ENCODE results near the gene POLR1G.
"Not testable (repeated sequence)": the region's sequence is repeated elsewhere in the genome, so short reads cannot be mapped to it uniquely, and the experiment has no call there.

POLR1G gene

DNA sequence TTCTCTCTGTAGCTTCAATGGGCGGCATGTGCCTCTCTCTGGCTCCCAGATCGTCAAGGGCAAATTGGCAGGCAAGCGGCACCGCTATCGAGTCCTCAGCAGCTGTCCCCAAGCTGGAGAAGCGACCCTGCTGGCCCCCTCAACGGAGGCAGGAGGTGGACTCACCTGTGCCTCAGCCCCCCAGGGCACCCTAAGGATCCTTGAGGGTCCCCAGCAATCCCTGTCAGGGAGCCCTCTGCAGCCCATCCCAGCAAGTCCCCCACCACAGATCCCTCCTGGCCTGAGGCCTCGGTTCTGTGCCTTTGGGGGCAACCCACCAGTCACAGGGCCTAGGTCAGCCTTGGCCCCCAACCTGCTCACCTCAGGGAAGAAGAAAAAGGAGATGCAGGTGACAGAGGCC is 1.7 kb downstream of the POLR1G start:
- Histone ChIP-seq H3K4me1 (ENCODE audit: control insufficient read depth, insufficient read depth, low read length) (peaks cover 14% of the 10 kb centered on the region), H3K4me3 (ENCODE audit: insufficient read depth, low read depth, low read length) (no peak overlapping the region), H3K27ac (ENCODE audit: insufficient read depth, low read depth, low read length, poor library complexity, severe bottlenecking) (no peak overlapping the region), H3K9me3 (ENCODE audit: control insufficient read depth, low read length) (no peaks in the 10 kb centered on the region), H3K27me3 (ENCODE audit: control insufficient read depth, insufficient read depth, low read length, poor library complexity, severe bottlenecking) (peaks cover 23% of the 10 kb centered on the region), H3K36me3 (ENCODE audit: control insufficient read depth, insufficient read depth, low read length) (peaks cover 11% of the 10 kb centered on the region)
- 93 to 94% methylated on average over 8 of the region's 8 CpGs for WGBS, 2 experiments

- no peak overlapping the region for H3K27ac ChIP-seq (ENCODE audit: insufficient read depth, low read depth, low read length, poor library complexity, severe bottlenecking)
- peaks cover 5% of the 10 kb centered on the region for H3K4me1 ChIP-seq (ENCODE audit: control insufficient read depth, insufficient read depth, low read length)
- 91 to 92% methylated on average over 15 of the region's 15 CpGs for WGBS, 2 experiments
- H3K9me3 ChIP-seq (ENCODE audit: control insufficient read depth, low read length): no peaks in the 10 kb centered on the region
- H3K36me3 ChIP-seq (ENCODE audit: control insufficient read depth, insufficient read depth, low read length): peaks cover 20% of the 10 kb centered on the region
- H3K27me3 ChIP-seq (ENCODE audit: control insufficient read depth, insufficient read depth, low read length, poor library complexity, severe bottlenecking): peaks cover 15% of the 10 kb centered on the region
- no peak overlapping the region for H3K4me3 ChIP-seq (ENCODE audit: insufficient read depth, low read depth, low read length)
Measured at GRCh38 chr19:45408830-45409556, 2.5 kb downstream of the POLR1G start.

- 86 to 89% methylated on average over 4 of the region's 4 CpGs for WGBS, 2 experiments
- Histone ChIP-seq H3K4me1 (ENCODE audit: control insufficient read depth, insufficient read depth, low read length) (no peaks in the 10 kb centered on the region), H3K27me3 (ENCODE audit: control insufficient read depth, insufficient read depth, low read length, poor library complexity, severe bottlenecking) (peaks cover 9% of the 10 kb centered on the region), H3K9me3 (ENCODE audit: control insufficient read depth, low read length) (no peaks in the 10 kb centered on the region), H3K36me3 (ENCODE audit: control insufficient read depth, insufficient read depth, low read length) (peaks cover 22% of the 10 kb centered on the region), H3K27ac (ENCODE audit: insufficient read depth, low read depth, low read length, poor library complexity, severe bottlenecking) (no peak overlapping the region), H3K4me3 (ENCODE audit: insufficient read depth, low read depth, low read length) (no peak overlapping the region)
Measured at GRCh38 chr19:45409557-45409920, 3.1 kb downstream of the POLR1G start.

DNA sequence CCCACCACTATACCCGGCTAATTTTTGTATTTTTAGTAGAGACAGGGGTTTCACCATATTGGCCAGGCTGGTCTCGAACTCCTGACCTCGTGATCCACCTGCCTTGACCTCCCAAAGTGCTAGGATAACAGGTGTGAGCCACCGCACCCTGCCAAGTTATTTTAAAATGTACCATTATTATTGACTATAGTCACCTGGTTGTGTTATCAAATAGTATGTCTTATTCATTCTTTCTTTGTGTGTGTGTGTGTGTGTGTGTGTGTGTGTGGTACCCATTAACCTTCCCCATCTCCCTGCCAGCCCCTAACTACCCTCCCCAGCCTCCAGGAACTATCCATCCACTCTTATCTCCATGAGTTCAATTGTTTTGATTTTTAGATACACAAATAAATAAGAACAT is 3.9 kb downstream of the POLR1G start:
- not testable (repeated sequence) for H3K9me3 ChIP-seq (ENCODE audit: control insufficient read depth, low read length); H3K4me3 ChIP-seq (ENCODE audit: insufficient read depth, low read depth, low read length); H3K27me3 ChIP-seq (ENCODE audit: control insufficient read depth, insufficient read depth, low read length, poor library complexity, severe bottlenecking); H3K27ac ChIP-seq (ENCODE audit: insufficient read depth, low read depth, low read length, poor library complexity, severe bottlenecking); H3K4me1 ChIP-seq (ENCODE audit: control insufficient read depth, insufficient read depth, low read length)
- 88 to 96% methylated on average over 3 to 4 of the region's 4 CpGs for WGBS, 2 experiments
- peaks cover 25% of the 10 kb centered on the region for H3K36me3 ChIP-seq (ENCODE audit: control insufficient read depth, insufficient read depth, low read length)

GRCh38 chr19:45413497-45413896 is 7.1 kb downstream of the POLR1G start:
- Histone ChIP-seq H3K9me3 (ENCODE audit: control insufficient read depth, low read length) (no peaks in the 10 kb centered on the region), H3K4me3 (ENCODE audit: insufficient read depth, low read depth, low read length) (no peak overlapping the region), H3K4me1 (ENCODE audit: control insufficient read depth, insufficient read depth, low read length) (no peaks in the 10 kb centered on the region), H3K27ac (ENCODE audit: insufficient read depth, low read depth, low read length, poor library complexity, severe bottlenecking) (no peak overlapping the region), H3K36me3 (ENCODE audit: control insufficient read depth, insufficient read depth, low read length) (peaks cover 25% of the 10 kb centered on the region), H3K27me3 (ENCODE audit: control insufficient read depth, insufficient read depth, low read length, poor library complexity, severe bottlenecking) (no peaks in the 10 kb centered on the region)
- WGBS, 2 experiments: 93 to 94% methylated on average over 6 of the region's 6 CpGs

DNA sequence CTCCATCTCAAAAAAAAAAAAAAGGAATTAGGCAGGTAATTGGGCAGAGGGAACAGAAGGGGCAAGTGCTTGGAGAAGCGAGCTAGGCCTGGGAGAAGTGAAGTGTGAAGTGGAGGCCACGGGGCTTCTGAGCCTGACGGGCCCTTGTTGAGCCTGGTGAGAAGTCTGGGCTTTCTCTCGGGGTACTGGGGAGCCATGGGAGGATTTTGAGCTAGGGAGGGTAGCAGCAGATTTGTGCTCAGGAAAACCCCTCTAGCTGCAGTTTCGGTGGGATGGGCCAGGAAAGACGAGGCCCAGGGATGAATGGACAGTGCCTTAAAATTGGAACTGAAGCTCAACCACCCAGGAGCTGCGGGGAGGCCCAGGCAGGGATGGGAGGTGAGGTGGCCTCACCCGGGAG is 8.0 kb downstream of the POLR1G start:
- Histone ChIP-seq H3K4me1 (ENCODE audit: control insufficient read depth, insufficient read depth, low read length) (no peaks in the 10 kb centered on the region), H3K9me3 (ENCODE audit: control insufficient read depth, low read length) (no peaks in the 10 kb centered on the region), H3K27ac (ENCODE audit: insufficient read depth, low read depth, low read length, poor library complexity, severe bottlenecking) (no peak overlapping the region), H3K4me3 (ENCODE audit: insufficient read depth, low read depth, low read length) (no peak overlapping the region), H3K27me3 (ENCODE audit: control insufficient read depth, insufficient read depth, low read length, poor library complexity, severe bottlenecking) (no peaks in the 10 kb centered on the region), H3K36me3 (ENCODE audit: control insufficient read depth, insufficient read depth, low read length) (peaks cover 25% of the 10 kb centered on the region)
- WGBS, 2 experiments: 96% methylated on average over 8 of the region's 8 CpGs

DNA sequence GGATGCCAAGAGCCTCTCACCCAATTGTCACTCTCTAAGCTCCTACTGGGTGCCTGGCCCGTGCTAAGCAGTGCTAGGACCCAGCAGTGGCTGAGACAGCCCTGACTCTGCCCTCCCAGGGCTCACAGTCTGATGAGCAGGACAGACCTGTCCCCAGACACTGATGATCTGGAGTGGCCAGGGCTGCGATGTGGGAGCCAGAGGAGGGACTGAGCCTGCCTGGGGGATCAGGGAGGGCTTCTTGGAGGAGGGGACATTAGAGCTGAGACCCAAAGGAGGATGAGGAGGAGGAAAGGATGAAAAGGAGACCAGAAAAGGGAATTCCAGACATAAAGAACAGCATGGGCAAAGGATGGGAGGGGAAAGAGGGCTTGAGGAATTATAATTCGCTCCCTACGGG is 10.7 kb downstream of the POLR1G start:
- WGBS, 2 experiments: 92 to 95% methylated on average over 4 of the region's 4 CpGs
- H3K4me1 ChIP-seq (ENCODE audit: control insufficient read depth, insufficient read depth, low read length): peaks cover 6% of the 10 kb centered on the region
- H3K27ac ChIP-seq (ENCODE audit: insufficient read depth, low read depth, low read length, poor library complexity, severe bottlenecking): no peak overlapping the region
- H3K27me3 ChIP-seq (ENCODE audit: control insufficient read depth, insufficient read depth, low read length, poor library complexity, severe bottlenecking): no peaks in the 10 kb centered on the region
- no peak overlapping the region for H3K4me3 ChIP-seq (ENCODE audit: insufficient read depth, low read depth, low read length)
- H3K36me3 ChIP-seq (ENCODE audit: control insufficient read depth, insufficient read depth, low read length): peaks cover 27% of the 10 kb centered on the region
- no peaks in the 10 kb centered on the region for H3K9me3 ChIP-seq (ENCODE audit: control insufficient read depth, low read length)

DNA sequence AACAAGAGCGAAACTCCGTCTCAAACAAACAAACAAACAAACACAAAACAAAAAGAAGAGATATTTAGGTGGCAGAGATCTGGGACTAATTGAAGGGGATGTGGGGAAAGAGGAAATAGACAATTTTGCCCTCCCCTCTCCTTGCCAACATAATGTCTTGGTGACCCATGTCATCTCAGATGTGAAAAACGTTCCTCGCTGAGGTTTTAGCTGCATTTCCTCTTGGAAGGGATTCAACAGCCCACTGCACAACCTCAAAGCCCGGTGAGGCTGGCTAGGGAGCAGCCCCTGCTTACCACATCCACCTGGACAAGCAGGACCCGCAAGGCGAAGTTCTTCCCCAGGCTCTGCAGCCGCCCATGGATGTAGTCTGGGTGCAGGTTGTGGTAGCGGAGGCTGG is 12.4 kb downstream of the POLR1G start:
- Histone ChIP-seq H3K4me1 (ENCODE audit: control insufficient read depth, insufficient read depth, low read length) (peaks cover 6% of the 10 kb centered on the region), H3K36me3 (ENCODE audit: control insufficient read depth, insufficient read depth, low read length) (peaks cover 15% of the 10 kb centered on the region), H3K4me3 (ENCODE audit: insufficient read depth, low read depth, low read length) (no peak overlapping the region), H3K27ac (ENCODE audit: insufficient read depth, low read depth, low read length, poor library complexity, severe bottlenecking) (no peak overlapping the region), H3K27me3 (ENCODE audit: control insufficient read depth, insufficient read depth, low read length, poor library complexity, severe bottlenecking) (no peaks in the 10 kb centered on the region), H3K9me3 (ENCODE audit: control insufficient read depth, low read length) (no peaks in the 10 kb centered on the region)
- WGBS, 2 experiments: 95 to 96% methylated on average over 7 of the region's 9 CpGs

GRCh38 chr19:45419396-45419795 is 13.0 kb downstream of the POLR1G start:
- peaks cover 9% of the 10 kb centered on the region for H3K4me1 ChIP-seq (ENCODE audit: control insufficient read depth, insufficient read depth, low read length)
- H3K27me3 ChIP-seq (ENCODE audit: control insufficient read depth, insufficient read depth, low read length, poor library complexity, severe bottlenecking): no peaks in the 10 kb centered on the region
- no peaks in the 10 kb centered on the region for H3K9me3 ChIP-seq (ENCODE audit: control insufficient read depth, low read length)
- H3K4me3 ChIP-seq (ENCODE audit: insufficient read depth, low read depth, low read length): no peak overlapping the region
- H3K27ac ChIP-seq (ENCODE audit: insufficient read depth, low read depth, low read length, poor library complexity, severe bottlenecking): no peak overlapping the region
- H3K36me3 ChIP-seq (ENCODE audit: control insufficient read depth, insufficient read depth, low read length): peaks cover 11% of the 10 kb centered on the region
- WGBS, 2 experiments: 92 to 95% methylated on average over 4 of the region's 4 CpGs

DNA sequence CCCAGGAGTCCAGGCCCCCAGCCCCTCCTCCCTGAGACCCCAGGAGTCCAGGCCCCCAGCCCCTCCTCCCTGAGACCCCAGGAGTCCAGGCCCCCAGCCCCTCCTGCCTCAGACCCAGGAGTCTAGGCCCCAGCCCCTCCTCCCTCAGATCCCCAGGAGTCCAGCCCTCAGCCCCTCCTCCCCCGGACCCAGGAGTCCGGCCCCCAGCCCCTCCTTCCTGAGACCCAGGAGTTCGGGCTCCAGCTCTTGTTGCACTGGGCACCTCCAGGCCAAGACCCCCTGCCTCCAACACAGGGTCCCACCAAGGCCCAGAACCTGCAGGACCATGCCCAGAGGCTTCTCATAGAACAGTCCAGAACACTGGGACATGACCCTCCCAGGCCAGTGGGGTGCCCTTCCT is 13.5 kb downstream of the POLR1G start:
- Histone ChIP-seq H3K36me3 (ENCODE audit: control insufficient read depth, insufficient read depth, low read length) (peaks cover 9% of the 10 kb centered on the region), H3K9me3 (ENCODE audit: control insufficient read depth, low read length) (no peaks in the 10 kb centered on the region)
- 75 to 81% methylated on average over 3 of the region's 3 CpGs for WGBS, 2 experiments

DNA sequence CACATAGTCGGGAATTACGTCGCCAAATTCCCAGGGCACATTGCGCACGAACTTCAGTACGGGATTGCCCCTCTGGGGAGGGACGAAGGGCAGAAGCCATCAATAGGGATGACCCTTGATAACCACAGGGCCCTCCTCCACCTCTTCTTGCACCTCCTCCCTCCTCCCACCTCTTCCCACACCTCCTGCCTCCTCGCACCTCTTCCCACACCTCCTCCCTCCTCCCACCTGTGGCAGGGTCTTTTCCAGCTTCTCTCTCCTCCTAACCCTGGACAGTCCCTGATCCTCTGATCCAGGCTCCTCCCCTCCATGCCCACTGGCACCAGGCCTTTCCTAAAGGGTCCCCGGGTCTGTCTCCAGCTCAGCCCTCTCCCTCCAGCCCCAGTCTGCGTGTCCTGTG is 13.9 kb downstream of the POLR1G start:
- H3K27me3 ChIP-seq (ENCODE audit: control insufficient read depth, insufficient read depth, low read length, poor library complexity, severe bottlenecking): no peaks in the 10 kb centered on the region
- peaks cover 9% of the 10 kb centered on the region for H3K36me3 ChIP-seq (ENCODE audit: control insufficient read depth, insufficient read depth, low read length)
- no peak overlapping the region for H3K27ac ChIP-seq (ENCODE audit: insufficient read depth, low read depth, low read length, poor library complexity, severe bottlenecking)
- no peak overlapping the region for H3K4me3 ChIP-seq (ENCODE audit: insufficient read depth, low read depth, low read length)
- 92 to 95% methylated on average over 10 of the region's 10 CpGs for WGBS, 2 experiments
- H3K4me1 ChIP-seq (ENCODE audit: control insufficient read depth, insufficient read depth, low read length): peaks cover 13% of the 10 kb centered on the region
- no peaks in the 10 kb centered on the region for H3K9me3 ChIP-seq (ENCODE audit: control insufficient read depth, low read length)

More for the DNA sequence above, 13.5 kb downstream of the POLR1G start:
- H3K27me3 ChIP-seq (ENCODE audit: control insufficient read depth, insufficient read depth, low read length, poor library complexity, severe bottlenecking): no peaks in the 10 kb centered on the region
- peaks cover 13% of the 10 kb centered on the region for H3K4me1 ChIP-seq (ENCODE audit: control insufficient read depth, insufficient read depth, low read length)
- no peak overlapping the region for H3K27ac ChIP-seq (ENCODE audit: insufficient read depth, low read depth, low read length, poor library complexity, severe bottlenecking)
- H3K4me3 ChIP-seq (ENCODE audit: insufficient read depth, low read depth, low read length): no peak overlapping the region

All from ectodermal cell (in vitro differentiated cells).